LoVo (cell line): Measurements from ENCODE around the gene CFAP92.
A peak's percentile ranks its signal among the peaks of the same experiment; 100 is the strongest.

Experiments used
- DNase-seq: peaks from one replicate; pipeline ENCODE4 v3.0.0-alpha.2; 2016; ENCODE audit warnings: low spot score

Gene CFAP92

GRCh38 chr3:128983293-128984069, 10.4 kb downstream of the CFAP92 start:
- no peak for DNase-seq

- DNase-seq, result no peak
Observed at GRCh38 chr3:128975276-128975675, 18.6 kb downstream of the CFAP92 start.

- no peak for DNase-seq
Observed at GRCh38 chr3:128973988-128974564, 19.8 kb downstream of the CFAP92 start.

- DNase-seq, result no peak
Observed at GRCh38 chr3:128971421-128972100, 22.3 kb downstream of the CFAP92 start.

GRCh38 chr3:128970740-128971047, 23.2 kb downstream of the CFAP92 start:
- no peak for DNase-seq

GRCh38 chr3:128969993-128970739, 23.7 kb downstream of the CFAP92 start:
- DNase-seq, result peak; percentile 53

- DNase-seq, result no peak
Observed at GRCh38 chr3:128967748-128968355, 26.0 kb downstream of the CFAP92 start.

GRCh38 chr3:128965818-128966217, 28.1 kb downstream of the CFAP92 start:
- DNase-seq, result peak; percentile 47

GRCh38 chr3:128965280-128965679, 28.6 kb downstream of the CFAP92 start:
- no peak for DNase-seq

- DNase-seq, result no peak
Observed at GRCh38 chr3:128956440-128956839, 37.4 kb downstream of the CFAP92 start.

- no peak for DNase-seq
Observed at GRCh38 chr3:128950223-128950938, 43.5 kb downstream of the CFAP92 start.

- no peak for DNase-seq
Observed at GRCh38 chr3:128949158-128949557, 44.7 kb downstream of the CFAP92 start.

GRCh38 chr3:128946411-128946810, 47.5 kb downstream of the CFAP92 start:
- DNase-seq, result no peak

- no peak for DNase-seq
Observed at GRCh38 chr3:128945878-128946175, 48.0 kb downstream of the CFAP92 start.

- no peak for DNase-seq
Observed at GRCh38 chr3:128945041-128945877, 48.6 kb downstream of the CFAP92 start.

GRCh38 chr3:128942161-128942952, 51.5 kb downstream of the CFAP92 start:
- peak; percentile 39 for DNase-seq

- DNase-seq, result no peak
Observed at GRCh38 chr3:128940252-128940651, 53.6 kb downstream of the CFAP92 start.

- no peak for DNase-seq
Observed at GRCh38 chr3:128936341-128936740, 57.5 kb downstream of the CFAP92 start.

- DNase-seq, result no peak
Observed at GRCh38 chr3:128935922-128936321, 58.0 kb downstream of the CFAP92 start.

- DNase-seq, result no peak
Observed at GRCh38 chr3:128933922-128934253, 60.0 kb downstream of the CFAP92 start.
